ENCODE data around the gene PGLYRP3.

Gene PGLYRP3

DNA sequence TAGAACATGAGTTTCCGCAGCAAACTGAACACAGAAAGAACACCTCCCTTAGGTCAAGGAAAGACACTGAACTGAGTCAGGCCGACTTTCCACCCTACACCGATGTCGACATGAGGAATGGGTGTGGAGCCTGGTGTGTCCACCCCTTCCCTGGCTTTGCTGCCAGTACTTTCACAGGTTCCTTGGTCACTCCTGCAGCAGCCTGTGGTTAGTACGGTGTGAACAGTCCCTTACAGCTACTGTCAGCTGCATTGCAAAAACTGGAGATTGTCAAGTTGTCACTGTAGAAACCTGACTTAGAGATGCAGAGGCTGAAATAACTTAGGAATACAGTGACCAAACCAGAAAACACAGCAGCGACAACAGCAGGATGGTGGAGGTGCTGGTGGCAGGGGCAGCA, 7.1 kb downstream of the PGLYRP3 start:
- Histone ChIP-seq H3K9me3 (ENCODE audit: severe bottlenecking) (peaks cover 3% of the 10 kb centered on the region), H3K27ac (no peak overlapping the region), H3K27me3 (ENCODE audit: insufficient read depth, low read depth, severe bottlenecking) (peaks cover 90% of the 10 kb centered on the region), H3K4me3 (ENCODE audit: low read depth, low read length) (no peak overlapping the region), H3K36me3 (no peaks in the 10 kb centered on the region)
- TF ChIP-seq, protein P1, sequence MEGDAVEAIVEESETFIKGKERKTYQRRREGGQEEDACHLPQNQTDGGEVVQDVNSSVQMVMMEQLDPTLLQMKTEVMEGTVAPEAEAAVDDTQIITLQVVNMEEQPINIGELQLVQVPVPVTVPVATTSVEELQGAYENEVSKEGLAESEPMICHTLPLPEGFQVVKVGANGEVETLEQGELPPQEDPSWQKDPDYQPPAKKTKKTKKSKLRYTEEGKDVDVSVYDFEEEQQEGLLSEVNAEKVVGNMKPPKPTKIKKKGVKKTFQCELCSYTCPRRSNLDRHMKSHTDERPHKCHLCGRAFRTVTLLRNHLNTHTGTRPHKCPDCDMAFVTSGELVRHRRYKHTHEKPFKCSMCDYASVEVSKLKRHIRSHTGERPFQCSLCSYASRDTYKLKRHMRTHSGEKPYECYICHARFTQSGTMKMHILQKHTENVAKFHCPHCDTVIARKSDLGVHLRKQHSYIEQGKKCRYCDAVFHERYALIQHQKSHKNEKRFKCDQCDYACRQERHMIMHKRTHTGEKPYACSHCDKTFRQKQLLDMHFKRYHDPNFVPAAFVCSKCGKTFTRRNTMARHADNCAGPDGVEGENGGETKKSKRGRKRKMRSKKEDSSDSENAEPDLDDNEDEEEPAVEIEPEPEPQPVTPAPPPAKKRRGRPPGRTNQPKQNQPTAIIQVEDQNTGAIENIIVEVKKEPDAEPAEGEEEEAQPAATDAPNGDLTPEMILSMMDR (IDR thresholded peaks at IDR 0.05; ENCODE audit: low read depth, low read length) = no peak
- DNase-seq = no peak

DNA sequence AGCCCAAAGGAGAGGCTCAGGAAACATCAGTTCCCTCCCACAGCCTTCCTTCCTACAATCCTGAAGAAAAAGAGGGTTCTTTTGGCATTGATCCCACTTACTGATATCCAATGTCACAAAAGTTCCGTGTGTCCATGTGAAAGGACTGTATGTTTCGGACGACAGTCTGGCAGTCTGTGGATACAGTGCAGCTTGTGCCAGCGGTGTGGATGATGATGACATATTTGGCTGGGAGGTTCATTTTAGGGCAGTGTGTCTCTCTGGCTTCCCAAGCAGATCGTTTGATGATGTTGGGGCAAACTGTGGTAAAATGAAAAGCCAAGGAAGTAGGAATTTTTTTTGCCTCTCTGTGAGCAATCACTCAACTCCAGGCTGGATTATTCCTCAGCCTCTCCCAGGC, 10.4 kb downstream of the PGLYRP3 start:
- Histone ChIP-seq H3K27me3 (ENCODE audit: insufficient read depth, low read depth, severe bottlenecking) (peaks cover 89% of the 10 kb centered on the region), H3K27ac (no peak overlapping the region), H3K9me3 (ENCODE audit: severe bottlenecking) (peaks cover 9% of the 10 kb centered on the region), H3K36me3 (no peaks in the 10 kb centered on the region), H3K4me3 (ENCODE audit: low read depth, low read length) (no peak overlapping the region)
- DNase-seq = no peak
- TF ChIP-seq, protein P1 (IDR thresholded peaks at IDR 0.05; ENCODE audit: low read depth, low read length) = no peak

DNA sequence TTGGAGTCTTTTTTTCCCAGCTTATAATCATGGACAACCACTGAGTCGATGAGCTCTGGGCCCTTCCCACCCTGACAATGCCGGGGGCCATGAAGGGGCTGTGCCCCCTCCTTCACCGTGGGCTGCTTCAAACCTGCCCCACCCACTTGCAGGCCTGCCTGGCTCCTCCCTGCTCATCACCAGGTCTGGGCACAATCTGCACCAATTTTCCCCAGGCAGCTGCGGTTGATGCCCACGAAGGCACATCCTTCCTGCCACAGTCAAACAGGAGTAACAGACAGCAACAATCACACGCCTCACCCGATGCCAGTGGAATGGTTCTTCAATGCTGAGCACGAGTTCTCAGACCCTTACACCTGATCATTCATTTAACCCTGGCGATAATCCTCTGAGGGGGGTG, 18.9 kb downstream of the PGLYRP3 start:
- no peak overlapping the region for H3K27ac ChIP-seq
- H3K36me3 ChIP-seq = no peaks in the 10 kb centered on the region
- H3K27me3 ChIP-seq (ENCODE audit: insufficient read depth, low read depth, severe bottlenecking) = peaks cover 19% of the 10 kb centered on the region
- TF ChIP-seq, protein P1 (IDR thresholded peaks at IDR 0.05; ENCODE audit: low read depth, low read length) = no peak
- no peak overlapping the region for H3K4me3 ChIP-seq (ENCODE audit: low read depth, low read length)
- no peak for DNase-seq
- H3K9me3 ChIP-seq (ENCODE audit: severe bottlenecking) = peaks cover 4% of the 10 kb centered on the region

DNA sequence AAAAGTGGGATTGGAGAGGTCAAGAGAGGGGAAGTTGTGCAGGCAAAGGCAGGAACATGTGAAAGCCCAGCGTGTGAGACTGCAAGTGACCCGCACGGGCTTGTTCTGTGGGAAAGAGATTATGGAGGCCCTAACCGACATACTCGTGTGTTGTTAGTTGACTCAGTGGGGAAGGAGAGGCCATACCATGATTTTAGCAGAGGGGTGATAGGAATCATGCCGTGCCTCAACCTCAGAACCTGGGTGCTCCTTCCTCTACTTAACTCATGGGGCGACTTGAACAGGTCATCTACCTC, 19.3 kb downstream of the PGLYRP3 start:
- Histone ChIP-seq H3K27me3 (ENCODE audit: insufficient read depth, low read depth, severe bottlenecking) (peaks cover 15% of the 10 kb centered on the region), H3K27ac (no peak overlapping the region), H3K36me3 (no peaks in the 10 kb centered on the region), H3K4me3 (ENCODE audit: low read depth, low read length) (no peak overlapping the region), H3K9me3 (ENCODE audit: severe bottlenecking) (no peaks in the 10 kb centered on the region)
- no peak for DNase-seq
- TF ChIP-seq, protein P1 (IDR thresholded peaks at IDR 0.05; ENCODE audit: low read depth, low read length) = no peak

DNA sequence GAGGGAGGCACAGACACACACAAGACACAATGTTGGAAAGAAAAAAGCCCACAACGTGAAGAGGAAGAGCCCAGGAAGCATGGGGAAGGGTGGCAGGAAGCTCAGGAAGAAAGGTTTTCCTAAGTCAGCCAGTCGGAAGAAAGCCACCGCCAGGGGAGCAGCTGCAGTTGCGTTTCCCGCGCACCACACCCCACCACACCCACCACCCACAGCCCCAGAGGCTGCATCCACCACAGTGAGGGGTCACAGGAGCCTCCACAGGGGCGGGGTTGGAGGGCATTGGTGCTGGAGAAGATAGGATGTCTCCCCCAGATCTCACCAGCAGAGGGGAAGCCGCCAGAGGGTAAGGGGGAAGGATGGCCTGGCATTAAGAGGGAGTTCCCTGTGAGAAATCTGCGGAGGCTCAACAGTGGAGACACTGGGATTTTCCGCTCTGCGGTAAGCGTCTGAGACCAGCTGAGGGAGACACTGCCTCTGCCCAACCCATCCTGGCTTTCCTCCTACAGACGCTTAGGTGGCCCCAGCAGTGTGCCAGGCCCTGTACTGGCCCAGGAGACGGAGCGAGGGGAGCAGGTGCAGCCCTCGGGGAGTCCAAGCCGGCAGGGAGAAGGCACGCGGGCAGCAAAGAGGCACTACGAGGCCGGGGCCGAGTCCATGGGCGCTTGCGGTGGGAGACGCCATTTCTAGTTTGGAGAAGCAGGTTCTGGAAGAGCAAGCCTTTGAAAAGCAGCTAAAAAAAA, 19.8 kb downstream of the PGLYRP3 start:
- H3K36me3 ChIP-seq = no peaks in the 10 kb centered on the region
- TF ChIP-seq, protein P1 (IDR thresholded peaks at IDR 0.05; ENCODE audit: low read depth, low read length) = no peak
- no peaks in the 10 kb centered on the region for H3K9me3 ChIP-seq (ENCODE audit: severe bottlenecking)
- H3K4me3 ChIP-seq (ENCODE audit: low read depth, low read length) = no peak overlapping the region
- no peak overlapping the region for H3K27ac ChIP-seq
- DNase-seq = no peak
- H3K27me3 ChIP-seq (ENCODE audit: insufficient read depth, low read depth, severe bottlenecking) = peaks cover 11% of the 10 kb centered on the region

DNA sequence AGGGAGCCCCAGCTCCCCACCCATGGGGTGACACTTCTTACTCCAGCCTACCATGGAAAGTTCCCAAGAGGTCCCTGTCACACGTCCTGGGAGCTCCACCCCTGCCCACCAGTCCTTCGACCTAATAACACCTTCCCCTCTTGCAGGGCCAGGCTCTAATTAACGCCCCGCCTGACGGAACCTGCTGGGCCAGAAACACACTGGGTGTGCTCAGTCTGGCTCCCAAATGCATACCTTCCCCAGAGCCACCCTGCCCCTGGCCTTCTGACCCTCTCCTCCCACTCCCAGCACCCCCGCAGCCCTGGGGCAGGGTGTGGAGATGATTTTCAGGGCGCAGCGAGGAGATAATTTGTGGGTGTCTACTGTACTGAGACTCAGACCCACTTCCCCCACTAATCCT, 20.6 kb downstream of the PGLYRP3 start:
- TF ChIP-seq, protein P1 (IDR thresholded peaks at IDR 0.05; ENCODE audit: low read depth, low read length) = no peak
- DNase-seq = no peak
- H3K27ac ChIP-seq = no peak overlapping the region
- H3K27me3 ChIP-seq (ENCODE audit: insufficient read depth, low read depth, severe bottlenecking) = peaks cover 4% of the 10 kb centered on the region
- no peak overlapping the region for H3K4me3 ChIP-seq (ENCODE audit: low read depth, low read length)
- no peaks in the 10 kb centered on the region for H3K9me3 ChIP-seq (ENCODE audit: severe bottlenecking)
- no peaks in the 10 kb centered on the region for H3K36me3 ChIP-seq
